ENCODE measurements around the gene DNAJB6. TPM values are rescaled to one million over a fixed set of nuclear protein-coding genes. Genes with fewer than 3 reads are reported as not detected.

DNAJB6 gene
- total RNA-seq, 1 donor from 2014 or later = 103 TPM

DNA sequence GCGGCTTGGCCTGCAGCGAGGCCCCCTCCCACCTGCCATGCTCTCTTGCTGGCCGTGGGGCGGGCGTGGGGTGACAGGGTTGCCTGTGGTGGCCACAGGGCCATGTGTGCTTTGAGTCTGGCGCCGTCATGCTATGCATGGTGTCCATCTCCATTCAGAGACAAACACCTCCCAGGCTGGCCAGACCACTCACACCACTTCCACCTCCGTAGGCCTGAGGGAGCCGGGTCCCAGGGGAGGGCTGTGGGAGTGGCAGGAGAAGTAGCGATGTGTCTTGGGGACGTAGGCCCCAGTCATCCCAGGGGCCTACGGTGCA lies 65.5 kb downstream of the DNAJB6 start:
- peaks cover 30% of the 10 kb centered on the region for H3K4me1 ChIP-seq
- TF ChIP-seq, protein P1, sequence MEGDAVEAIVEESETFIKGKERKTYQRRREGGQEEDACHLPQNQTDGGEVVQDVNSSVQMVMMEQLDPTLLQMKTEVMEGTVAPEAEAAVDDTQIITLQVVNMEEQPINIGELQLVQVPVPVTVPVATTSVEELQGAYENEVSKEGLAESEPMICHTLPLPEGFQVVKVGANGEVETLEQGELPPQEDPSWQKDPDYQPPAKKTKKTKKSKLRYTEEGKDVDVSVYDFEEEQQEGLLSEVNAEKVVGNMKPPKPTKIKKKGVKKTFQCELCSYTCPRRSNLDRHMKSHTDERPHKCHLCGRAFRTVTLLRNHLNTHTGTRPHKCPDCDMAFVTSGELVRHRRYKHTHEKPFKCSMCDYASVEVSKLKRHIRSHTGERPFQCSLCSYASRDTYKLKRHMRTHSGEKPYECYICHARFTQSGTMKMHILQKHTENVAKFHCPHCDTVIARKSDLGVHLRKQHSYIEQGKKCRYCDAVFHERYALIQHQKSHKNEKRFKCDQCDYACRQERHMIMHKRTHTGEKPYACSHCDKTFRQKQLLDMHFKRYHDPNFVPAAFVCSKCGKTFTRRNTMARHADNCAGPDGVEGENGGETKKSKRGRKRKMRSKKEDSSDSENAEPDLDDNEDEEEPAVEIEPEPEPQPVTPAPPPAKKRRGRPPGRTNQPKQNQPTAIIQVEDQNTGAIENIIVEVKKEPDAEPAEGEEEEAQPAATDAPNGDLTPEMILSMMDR (IDR thresholded peaks at IDR 0.05) = no peak
- no peak overlapping the region for H3K4me3 ChIP-seq
- no peak for ATAC-seq
- no peak overlapping the region for H3K27ac ChIP-seq
- H3K9me3 ChIP-seq = no peaks in the 10 kb centered on the region
- intact Hi-C loops (cut with DNase I) = no loop called here
- no peak for DNase-seq
- no peaks in the 10 kb centered on the region for H3K27me3 ChIP-seq (ENCODE audit: low read depth)
- peaks cover 48% of the 10 kb centered on the region for H3K36me3 ChIP-seq

DNA sequence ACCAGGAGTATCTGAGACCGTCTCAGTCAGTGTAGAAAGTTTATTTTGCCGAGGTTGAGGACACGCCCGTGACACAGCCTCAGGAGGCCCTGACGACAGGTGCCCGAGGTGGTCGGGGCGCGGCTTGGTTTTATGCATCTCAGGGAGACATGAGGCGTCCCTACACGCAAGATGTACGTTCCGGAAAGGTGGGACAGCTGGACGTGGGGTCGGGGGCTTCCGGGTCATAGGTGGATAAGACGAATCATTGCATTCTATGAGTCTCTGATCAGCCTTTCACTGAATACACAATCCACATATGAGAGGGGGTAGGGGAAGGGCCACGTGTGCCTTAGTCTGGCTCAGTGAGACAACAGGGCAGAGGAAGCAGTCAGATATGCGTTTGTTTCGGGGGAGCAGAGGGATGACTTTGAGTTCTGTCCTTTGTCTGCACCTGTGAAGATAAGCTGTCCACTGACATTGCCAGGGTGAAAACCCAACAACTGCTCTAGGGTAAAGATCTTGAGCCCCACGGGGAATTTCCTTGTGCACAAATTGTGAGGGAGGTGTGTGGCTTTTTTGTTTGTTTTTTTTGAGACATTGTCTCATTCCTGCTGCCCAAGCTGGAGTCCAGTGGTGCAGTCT lies 66.2 kb downstream of the DNAJB6 start:
- H3K36me3 ChIP-seq = peaks cover 43% of the 10 kb centered on the region
- no peak overlapping the region for H3K27ac ChIP-seq
- intact Hi-C loops (cut with DNase I) = no loop called here
- no peak overlapping the region for H3K4me3 ChIP-seq
- no peak for ATAC-seq
- no peak for DNase-seq
- no peaks in the 10 kb centered on the region for H3K27me3 ChIP-seq (ENCODE audit: low read depth)
- peaks cover 25% of the 10 kb centered on the region for H3K4me1 ChIP-seq
- TF ChIP-seq, protein P1 (IDR thresholded peaks at IDR 0.05) = no peak
- no peaks in the 10 kb centered on the region for H3K9me3 ChIP-seq

DNA sequence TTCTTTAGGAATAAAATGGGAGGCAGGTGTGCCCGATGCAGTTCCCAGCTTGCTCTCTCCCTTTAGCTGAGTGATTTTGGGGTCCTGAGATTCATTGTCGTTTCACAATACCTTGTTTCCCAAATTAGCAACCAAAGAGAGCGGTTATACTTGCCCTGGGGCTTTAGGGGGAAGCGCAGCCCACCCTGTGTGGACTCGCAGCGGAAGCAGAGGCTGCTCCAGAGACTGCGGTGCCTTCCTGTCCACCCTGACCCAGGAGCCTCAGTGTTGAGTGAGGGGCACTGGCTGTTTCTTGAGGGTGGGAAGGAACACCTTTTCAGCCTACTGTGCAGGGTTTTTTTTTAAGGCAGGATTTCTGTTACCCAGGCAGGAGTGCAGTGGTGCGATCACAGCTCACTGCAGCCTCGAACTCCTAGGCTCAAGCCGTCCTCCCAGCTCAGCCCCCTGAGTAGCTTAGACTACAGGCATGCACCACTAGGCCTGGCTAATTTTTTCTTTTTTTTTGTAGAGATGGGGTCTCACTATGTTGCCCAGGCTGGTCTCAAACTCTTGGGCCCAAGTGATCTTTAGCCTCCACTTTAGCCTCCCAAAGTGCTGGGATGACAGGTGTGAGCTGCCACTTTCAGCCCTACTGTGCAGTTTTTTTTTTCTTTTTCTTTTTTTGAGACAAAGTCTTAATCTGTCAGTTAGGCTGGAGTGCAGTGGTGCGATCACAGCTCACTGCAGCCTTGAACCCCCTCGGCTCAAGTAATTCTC lies 67.0 kb downstream of the DNAJB6 start:
- peaks cover 42% of the 10 kb centered on the region for H3K36me3 ChIP-seq

DNA sequence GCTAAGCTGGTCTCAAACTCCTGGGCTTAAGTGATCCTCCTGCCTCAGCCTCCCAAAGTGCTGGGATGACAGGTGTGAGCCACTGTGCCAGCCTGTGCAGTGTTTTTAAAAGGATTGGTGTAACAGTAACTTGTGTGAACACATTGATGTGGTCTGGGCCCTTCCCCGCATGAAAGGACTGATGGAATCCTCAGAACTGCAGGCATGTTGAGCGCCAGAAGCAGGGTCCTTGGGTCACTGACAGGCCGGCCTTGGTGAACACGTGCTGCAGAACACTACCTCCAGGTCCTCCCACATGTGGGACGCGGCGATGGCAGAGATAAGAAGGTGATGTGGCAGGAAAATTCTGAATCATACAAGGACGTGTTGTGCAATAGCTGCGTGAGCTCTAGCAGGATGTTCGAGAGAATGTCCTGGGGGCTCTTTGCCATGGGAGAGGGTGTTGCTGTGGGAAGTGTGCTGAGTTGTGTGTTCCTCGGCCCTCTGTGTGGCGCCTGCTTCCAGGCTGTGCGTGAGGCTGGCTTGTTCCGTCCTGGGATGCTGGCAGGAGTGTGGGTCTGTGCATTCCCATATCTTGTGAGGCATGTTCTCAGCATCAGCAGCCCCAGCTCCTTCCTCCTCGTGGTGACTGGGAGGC lies 68.2 kb downstream of the DNAJB6 start:
- intact Hi-C loops (cut with DNase I) = no loop called here
- DNase-seq = no peak
- Histone ChIP-seq H3K4me3 (no peak overlapping the region), H3K27me3 (ENCODE audit: low read depth) (no peaks in the 10 kb centered on the region), H3K9me3 (no peaks in the 10 kb centered on the region), H3K27ac (no peak overlapping the region), H3K4me1 (peaks cover 10% of the 10 kb centered on the region), H3K36me3 (peaks cover 36% of the 10 kb centered on the region)
- TF ChIP-seq, protein P1 (IDR thresholded peaks at IDR 0.05) = no peak
- ATAC-seq = no peak

More for the DNA sequence above, 67.0 kb downstream of the DNAJB6 start:
- Histone ChIP-seq H3K27ac (no peak overlapping the region), H3K4me3 (no peak overlapping the region), H3K9me3 (no peaks in the 10 kb centered on the region), H3K4me1 (peaks cover 17% of the 10 kb centered on the region), H3K27me3 (ENCODE audit: low read depth) (no peaks in the 10 kb centered on the region)
- TF ChIP-seq, protein P1 (IDR thresholded peaks at IDR 0.05) = no peak
- intact Hi-C loops (cut with DNase I) = no loop called here
- no peak for DNase-seq
- ATAC-seq = no peak

DNA sequence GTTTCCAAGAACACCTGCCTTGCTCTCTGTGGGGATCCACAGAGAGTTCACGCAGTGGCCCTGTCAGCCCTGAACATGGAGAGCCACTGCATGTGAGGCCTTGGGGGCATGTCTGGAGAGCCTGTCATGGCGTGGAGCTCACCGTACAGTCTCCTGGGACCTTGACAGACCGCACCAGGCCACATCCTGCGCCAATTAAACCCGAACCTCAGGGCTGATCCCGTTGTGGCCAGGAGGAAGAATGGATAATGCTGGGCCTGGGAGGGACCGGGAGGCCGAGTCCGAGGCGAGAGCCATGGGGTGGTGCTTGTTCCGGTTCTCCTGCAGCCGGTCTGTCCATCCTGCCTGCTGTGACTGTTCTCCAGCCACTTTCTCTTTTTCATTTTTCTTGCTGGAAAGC lies 68.7 kb downstream of the DNAJB6 start:
- DNase-seq (no peak), ATAC-seq (no peak)
- H3K36me3 ChIP-seq = peaks cover 36% of the 10 kb centered on the region
- intact Hi-C loops (cut with DNase I) = no loop called here
- H3K27me3 ChIP-seq (ENCODE audit: low read depth) = no peaks in the 10 kb centered on the region
- H3K9me3 ChIP-seq = no peaks in the 10 kb centered on the region
- TF ChIP-seq, protein P1 (IDR thresholded peaks at IDR 0.05) = no peak
- no peak overlapping the region for H3K4me3 ChIP-seq
- peaks cover 10% of the 10 kb centered on the region for H3K4me1 ChIP-seq
- H3K27ac ChIP-seq = no peak overlapping the region

Measured in lower lobe of right lung (tissue), 2 donors.